ENCODE data around the gene STRN4. TPM values are rescaled to one million over a fixed set of nuclear protein-coding genes. Genes with fewer than 3 reads are reported as not detected.

The STRN4 gene
- total and polyA plus RNA-seq, 9 of the 15 experiments (the other 6 are each of a cell fraction or from before 2014, with no cell fraction given): 0.62 to 83.7 (median 36.9) TPM

DNA sequence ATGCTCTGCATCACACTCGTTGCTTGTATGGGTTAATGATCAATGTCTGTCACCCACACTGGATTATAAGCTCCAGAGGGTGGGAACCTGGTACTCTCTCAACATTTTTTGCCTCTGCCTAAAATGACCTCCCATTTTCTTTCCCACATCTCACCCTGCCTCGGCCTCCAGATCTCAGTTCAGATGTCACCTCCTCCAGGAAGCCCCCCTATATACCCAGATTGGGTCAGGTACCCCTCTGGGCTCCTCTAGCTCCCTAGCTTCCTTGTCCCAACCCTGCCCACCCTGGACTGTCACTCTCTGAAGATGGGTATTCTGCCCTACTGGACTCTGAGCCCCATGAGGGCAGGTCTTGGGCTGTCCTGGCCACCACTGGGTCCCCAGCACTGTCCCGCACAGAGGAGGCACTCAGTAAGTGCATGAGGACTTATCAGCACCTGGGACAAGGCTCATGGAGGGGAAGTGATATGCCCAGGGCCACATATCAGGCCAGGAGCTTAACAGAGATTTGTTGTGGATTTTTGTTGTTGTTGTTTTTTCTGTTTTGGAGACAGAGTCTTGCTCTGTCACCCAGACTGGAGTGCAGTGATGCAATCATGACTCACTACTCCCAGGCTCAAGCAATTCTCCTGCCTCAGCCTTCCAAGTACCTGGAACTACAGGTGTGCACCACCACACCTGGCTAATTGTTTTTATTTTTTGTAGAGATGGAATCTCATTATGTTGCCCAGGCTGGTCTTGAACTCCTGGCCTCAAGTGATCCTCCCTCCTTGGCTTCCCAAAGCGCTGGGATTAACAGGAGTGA is 53.1 kb downstream of the STRN4 start:
- H3K27ac ChIP-seq (ENCODE audit: extremely low read depth, low read depth, low read length): no peak overlapping the region
- H3K4me2 ChIP-seq (ENCODE audit: insufficient read depth, low read length): no peak overlapping the region
- in situ Hi-C loops (cut with MboI): no loop called here
- no peaks in the 10 kb centered on the region for H3K9me1 ChIP-seq (ENCODE audit: control insufficient read depth, insufficient read depth, low read length)
- WGBS (ENCODE audit: insufficient coverage, low coverage, missing lambda C conversion rate): 98% methylated on average over 4 of the region's 4 CpGs
- intact Hi-C loops (cut with micrococcal nuclease): no loop called here
- peak in 1 of 4 experiments; percentile 3 for DNase-seq (ENCODE audit: extremely low read depth in 1 of 4, low spot score in 3 of 4)
- no peak overlapping the region for H3K9ac ChIP-seq (ENCODE audit: insufficient read depth in 1 of 2, low read depth in 2 of 2, low read length in 2 of 2)
- H3K4me3 ChIP-seq: no peak overlapping the region
- 0 out of 2 replicates have a peak, but pooled peaks cover 3% of the 10 kb centered on the region for H4K20me1 ChIP-seq (replicated peaks; ENCODE audit: control insufficient read depth, insufficient read depth, low read length)
- no peaks in the 10 kb centered on the region; the same call in 1 of the 2 replicates for H3K9me3 ChIP-seq (replicated peaks; ENCODE audit: control insufficient read depth, insufficient read depth, low read depth, low read length)
- CTCF ChIA-PET (ENCODE audit: low intra/inter-chr PET ratio): no interaction called here
- POLR2A ChIA-PET: no interaction called here
- BruUV-seq (replicated peaks): no TSS peak
- no peak for ATAC-seq
- no peak for FAIRE-seq
- H3K79me2 ChIP-seq (ENCODE audit: control insufficient read depth, insufficient read depth, low read length): peaks cover 12% of the 10 kb centered on the region; the same call in 2 of the 3 replicates
- peaks cover 10 to 20% of the 10 kb centered on the region in 2 experiments; a peak in 4 of 5 replicates for H3K4me1 ChIP-seq (replicated peaks in 1 of 2; ENCODE audit: control insufficient read depth in 2 of 2, insufficient read depth in 2 of 2, low read length in 2 of 2)
- peaks cover 76% of the 10 kb centered on the region for H3K36me3 ChIP-seq (ENCODE audit: control insufficient read depth, insufficient read depth, low read length)
- no peaks in the 10 kb centered on the region for H3K27me3 ChIP-seq (ENCODE audit: control insufficient read depth in 2 of 2, insufficient read depth in 2 of 2, low read length in 2 of 2)
- H2AFZ ChIP-seq (ENCODE audit: low read depth, low read length): no peak overlapping the region
- TF ChIP-seq, protein P1, sequence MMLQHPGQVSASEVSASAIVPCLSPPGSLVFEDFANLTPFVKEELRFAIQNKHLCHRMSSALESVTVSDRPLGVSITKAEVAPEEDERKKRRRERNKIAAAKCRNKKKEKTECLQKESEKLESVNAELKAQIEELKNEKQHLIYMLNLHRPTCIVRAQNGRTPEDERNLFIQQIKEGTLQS (IDR thresholded peaks at IDR 0.05): peak; percentile 87
- TF ChIP-seq, protein P1 (CRISPR knock-in tag; conservative IDR thresholded peaks at IDR 0.05): no peak
- no peak for TF ChIP-seq HMG20B (CRISPR knock-in tag; IDR thresholded peaks at IDR 0.05)
- no peak for TF ChIP-seq RBM25 (IDR thresholded peaks at IDR 0.05; ENCODE audit: low read depth, low read length, severe bottlenecking)
- no peak for TF ChIP-seq CREBBP (IDR thresholded peaks at IDR 0.05; ENCODE audit: low read depth, low read length)
- 0 out of 2 replicates have a peak, but pooled peaks have one; percentile 47 for TF ChIP-seq ZEB2 (IDR thresholded peaks at IDR 0.05)
- TF ChIP-seq, protein P2, sequence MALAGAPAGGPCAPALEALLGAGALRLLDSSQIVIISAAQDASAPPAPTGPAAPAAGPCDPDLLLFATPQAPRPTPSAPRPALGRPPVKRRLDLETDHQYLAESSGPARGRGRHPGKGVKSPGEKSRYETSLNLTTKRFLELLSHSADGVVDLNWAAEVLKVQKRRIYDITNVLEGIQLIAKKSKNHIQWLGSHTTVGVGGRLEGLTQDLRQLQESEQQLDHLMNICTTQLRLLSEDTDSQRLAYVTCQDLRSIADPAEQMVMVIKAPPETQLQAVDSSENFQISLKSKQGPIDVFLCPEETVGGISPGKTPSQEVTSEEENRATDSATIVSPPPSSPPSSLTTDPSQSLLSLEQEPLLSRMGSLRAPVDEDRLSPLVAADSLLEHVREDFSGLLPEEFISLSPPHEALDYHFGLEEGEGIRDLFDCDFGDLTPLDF (CRISPR knock-in tag; IDR thresholded peaks at IDR 0.05): no peak
- no peak for TF ChIP-seq HDGF (IDR thresholded peaks at IDR 0.05)
- TF ChIP-seq CSDE1 (IDR thresholded peaks at IDR 0.05): no peak
- no peak for TF ChIP-seq MEF2D (tag; conservative IDR thresholded peaks at IDR 0.05; ENCODE audit: low read depth)
- TF ChIP-seq GATAD2B (IDR thresholded peaks at IDR 0.05; ENCODE audit: borderline replicate concordance): no peak
- TF ChIP-seq ZNF41 (CRISPR knock-in tag; conservative IDR thresholded peaks at IDR 0.05): no peak
- no peak for TF ChIP-seq HNRNPL (IDR thresholded peaks at IDR 0.05; ENCODE audit: low read depth, low read length)
- no peak for TF ChIP-seq DIDO1 (tag; IDR thresholded peaks at IDR 0.05; ENCODE audit: low read depth)
- no peak for TF ChIP-seq NR2C1 (IDR thresholded peaks at IDR 0.05)
- no peak for TF ChIP-seq NR2C1 (tag; IDR thresholded peaks at IDR 0.05)
- no peak for TF ChIP-seq TFAM (CRISPR knock-in tag; conservative IDR thresholded peaks at IDR 0.05)
- no peak; the same call in 1 of the 2 replicates for TF ChIP-seq JUND (IDR thresholded peaks at IDR 0.05; ENCODE audit: borderline replicate concordance, low read depth, low read length)
- no peak for TF ChIP-seq JUND (tag; IDR thresholded peaks at IDR 0.05; ENCODE audit: borderline replicate concordance, low read depth, low read length)
- peak; percentile 66; the same call in 1 of the 2 replicates for TF ChIP-seq CEBPG (CRISPR knock-in tag; IDR thresholded peaks at IDR 0.05)
- TF ChIP-seq CEBPG (tag; conservative IDR thresholded peaks at IDR 0.05 in 1 of 2, IDR thresholded peaks at IDR 0.05 in 1 of 2): peak; percentile 42 to 76; a peak in 3 of 4 replicates
- no peak for TF ChIP-seq SNIP1 (IDR thresholded peaks at IDR 0.05; ENCODE audit: low read depth)
- TF ChIP-seq ZFP36 (IDR thresholded peaks at IDR 0.05; ENCODE audit: low read depth, low read length, partially characterized antibody): peak; percentile 68
